ENCODE measurements around the gene CTSA. TPM values are rescaled to one million over a fixed set of nuclear protein-coding genes. Genes with fewer than 3 reads are reported as not detected.

Gene CTSA
- total and polyA plus RNA-seq, 2 of the 4 experiments (the other 2 are of a cell fraction): 19.0 to 312 TPM

DNA sequence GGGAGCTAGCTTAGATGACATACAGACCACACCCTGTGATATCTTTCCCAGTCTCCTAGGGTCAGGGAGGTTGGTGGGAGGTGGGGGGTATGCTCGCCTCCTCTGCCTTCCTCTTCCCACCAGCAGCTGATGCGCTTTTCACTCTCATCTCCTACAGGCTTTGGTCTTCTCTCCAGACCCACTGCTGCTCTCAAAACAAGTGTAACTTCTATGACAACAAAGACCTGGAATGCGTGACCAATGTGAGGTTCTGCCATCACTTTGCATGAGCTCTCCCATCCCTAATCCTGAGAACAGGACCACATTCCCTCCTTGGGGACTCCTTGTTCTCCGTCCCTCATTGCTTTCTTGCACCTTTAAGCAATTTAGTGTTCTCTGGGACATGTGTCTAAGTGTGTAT is 2.7 kb downstream of the CTSA start (continued):
- no peak for TF ChIP-seq MAFK (IDR thresholded peaks at IDR 0.05; ENCODE audit: low read depth, low read length)
- TF ChIP-seq, protein P1, sequence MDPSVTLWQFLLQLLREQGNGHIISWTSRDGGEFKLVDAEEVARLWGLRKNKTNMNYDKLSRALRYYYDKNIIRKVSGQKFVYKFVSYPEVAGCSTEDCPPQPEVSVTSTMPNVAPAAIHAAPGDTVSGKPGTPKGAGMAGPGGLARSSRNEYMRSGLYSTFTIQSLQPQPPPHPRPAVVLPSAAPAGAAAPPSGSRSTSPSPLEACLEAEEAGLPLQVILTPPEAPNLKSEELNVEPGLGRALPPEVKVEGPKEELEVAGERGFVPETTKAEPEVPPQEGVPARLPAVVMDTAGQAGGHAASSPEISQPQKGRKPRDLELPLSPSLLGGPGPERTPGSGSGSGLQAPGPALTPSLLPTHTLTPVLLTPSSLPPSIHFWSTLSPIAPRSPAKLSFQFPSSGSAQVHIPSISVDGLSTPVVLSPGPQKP (IDR thresholded peaks at IDR 0.05; ENCODE audit: borderline replicate concordance, low read depth, low read length): no peak
- TF ChIP-seq POLR2A (IDR thresholded peaks at IDR 0.05; ENCODE audit: low read depth, low read length): no peak
- no peak for TF ChIP-seq FOS (IDR thresholded peaks at IDR 0.05; ENCODE audit: low read depth, low read length)
- TF ChIP-seq SMC3 (IDR thresholded peaks at IDR 0.05; ENCODE audit: low read depth, low read length): no peak

DNA sequence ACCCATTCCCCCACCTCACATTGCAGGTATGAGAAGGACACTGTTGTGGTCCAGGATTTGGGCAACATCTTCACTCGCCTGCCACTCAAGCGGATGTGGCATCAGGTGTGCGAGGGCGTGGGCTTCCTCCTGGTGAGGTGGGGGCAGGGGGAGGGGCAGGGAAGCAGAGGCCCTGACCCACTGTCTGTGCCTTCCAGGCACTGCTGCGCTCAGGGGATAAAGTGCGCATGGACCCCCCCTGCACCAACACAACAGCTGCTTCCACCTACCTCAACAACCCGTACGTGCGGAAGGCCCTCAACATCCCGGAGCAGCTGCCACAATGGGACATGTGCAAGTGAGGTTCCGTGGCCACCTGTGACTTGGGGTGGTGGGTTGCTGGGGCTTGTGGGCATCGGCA is 3.7 kb downstream of the CTSA start:
- peaks cover 14 to 44% of the 10 kb centered on the region in 2 experiments for H3K79me1 ChIP-seq (ENCODE audit: low read depth in 1 of 2, low read length in 2 of 2)
- dilution Hi-C loops (cut with HindIII; ENCODE audit: low sequenced_read_pairs, unreplicated experiment) (no loop called here), intact Hi-C loops (cut with micrococcal nuclease) (loop anchor here (5.0 kb wide), 1 partner anchor 78 kb away; the partner anchor contains the start of gene ZNF335), in situ Hi-C loops (cut with MboI; ENCODE audit: low sequenced_read_pairs) (no loop called here)
- ChIA-PET POLR2A (ENCODE audit: unreplicated experiment) (no interaction called here), CTCF (no interaction called here)
- TF ChIP-seq, protein P2, sequence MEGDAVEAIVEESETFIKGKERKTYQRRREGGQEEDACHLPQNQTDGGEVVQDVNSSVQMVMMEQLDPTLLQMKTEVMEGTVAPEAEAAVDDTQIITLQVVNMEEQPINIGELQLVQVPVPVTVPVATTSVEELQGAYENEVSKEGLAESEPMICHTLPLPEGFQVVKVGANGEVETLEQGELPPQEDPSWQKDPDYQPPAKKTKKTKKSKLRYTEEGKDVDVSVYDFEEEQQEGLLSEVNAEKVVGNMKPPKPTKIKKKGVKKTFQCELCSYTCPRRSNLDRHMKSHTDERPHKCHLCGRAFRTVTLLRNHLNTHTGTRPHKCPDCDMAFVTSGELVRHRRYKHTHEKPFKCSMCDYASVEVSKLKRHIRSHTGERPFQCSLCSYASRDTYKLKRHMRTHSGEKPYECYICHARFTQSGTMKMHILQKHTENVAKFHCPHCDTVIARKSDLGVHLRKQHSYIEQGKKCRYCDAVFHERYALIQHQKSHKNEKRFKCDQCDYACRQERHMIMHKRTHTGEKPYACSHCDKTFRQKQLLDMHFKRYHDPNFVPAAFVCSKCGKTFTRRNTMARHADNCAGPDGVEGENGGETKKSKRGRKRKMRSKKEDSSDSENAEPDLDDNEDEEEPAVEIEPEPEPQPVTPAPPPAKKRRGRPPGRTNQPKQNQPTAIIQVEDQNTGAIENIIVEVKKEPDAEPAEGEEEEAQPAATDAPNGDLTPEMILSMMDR (conservative IDR thresholded peaks at IDR 0.05; ENCODE audit: low read depth, low read length): no peak
- TF ChIP-seq RCOR1 (IDR thresholded peaks at IDR 0.05; ENCODE audit: insufficient replicate concordance, low read length) (no peak), CHD1 (IDR thresholded peaks at IDR 0.05; ENCODE audit: low read depth, low read length) (no peak), POLR2A (IDR thresholded peaks at IDR 0.05; ENCODE audit: low read depth, low read length) (no peak), MAFK (IDR thresholded peaks at IDR 0.05; ENCODE audit: low read depth, low read length) (no peak)
- TF ChIP-seq, protein P1 (IDR thresholded peaks at IDR 0.05; ENCODE audit: borderline replicate concordance, low read depth, low read length): no peak
- no peak overlapping the region for H2BK120ac ChIP-seq (ENCODE audit: low read depth, low read length)
- DNase-seq (no peak), ATAC-seq (ENCODE audit: low read depth) (no peak)
- no peak overlapping the region for H3K4me3 ChIP-seq (ENCODE audit: insufficient read depth, low read depth, low read length)
- H3K4me1 ChIP-seq (ENCODE audit: control insufficient read depth, insufficient read depth, low read length): peaks cover 3% of the 10 kb centered on the region; the same call in 1 of the 2 replicates
- no peak overlapping the region for H3K23ac ChIP-seq (ENCODE audit: low read depth, low read length)
- H3K36me3 ChIP-seq (ENCODE audit: control insufficient read depth, insufficient read depth, low read length): peaks cover 54% of the 10 kb centered on the region
- no peak overlapping the region for H2AK9ac ChIP-seq (replicated peaks; ENCODE audit: low read depth, low read length, poor library complexity)
- H3K4ac ChIP-seq (ENCODE audit: low read depth, low read length): no peak overlapping the region
- H3K27me3 ChIP-seq (ENCODE audit: control insufficient read depth, insufficient read depth, low read length): no peaks in the 10 kb centered on the region
- 0 out of 2 replicates have a peak, but pooled peaks cover 2% of the 10 kb centered on the region for H3K9me1 ChIP-seq (ENCODE audit: insufficient read depth, low read length)
- no peak overlapping the region for H4K5ac ChIP-seq (ENCODE audit: low read depth, low read length)
- no TSS peak for BruUV-seq (replicated peaks)
- WGBS, 2 experiments (ENCODE audit: extremely low coverage in 2 of 2, insufficient read length in 1 of 2): no CpG with 5 or more reads among the region's 12 CpGs
- H4K20me1 ChIP-seq (ENCODE audit: insufficient read depth, low read length): 0 out of 2 replicates have a peak, but pooled peaks cover 8% of the 10 kb centered on the region
- no peak overlapping the region for H2BK20ac ChIP-seq (ENCODE audit: low read depth, low read length)
- H2AK5ac ChIP-seq (ENCODE audit: low read depth, low read length): no peak overlapping the region
- no peak overlapping the region for H4K91ac ChIP-seq (ENCODE audit: insufficient read depth, low read depth, low read length)
- no peak overlapping the region for H4K8ac ChIP-seq (ENCODE audit: low read depth in 2 of 2, low read length in 2 of 2)
- H3K14ac ChIP-seq (replicated peaks; ENCODE audit: low read depth, low read length): no peak overlapping the region
- H3K4me2 ChIP-seq (ENCODE audit: low read depth, low read length): no peak overlapping the region
- peak overlapping the region; percentile 5 for H2AFZ ChIP-seq (replicated peaks; ENCODE audit: low read length, poor library complexity)
- no peak overlapping the region for H3K27ac ChIP-seq (ENCODE audit: insufficient read depth, low read length)
- H3K56ac ChIP-seq (ENCODE audit: extremely low read depth, insufficient read depth, low read length): no peak overlapping the region
- H3K9ac ChIP-seq (ENCODE audit: low read depth, low read length): no peak overlapping the region
- H3K9me3 ChIP-seq (ENCODE audit: control insufficient read depth, insufficient read depth, low read length): no peaks in the 10 kb centered on the region
- no peak overlapping the region for H2BK15ac ChIP-seq (ENCODE audit: low read depth, low read length)
- no peak overlapping the region for H3K18ac ChIP-seq (ENCODE audit: low read depth, low read length)
- no peak overlapping the region for H2BK5ac ChIP-seq (ENCODE audit: low read depth, low read length, poor library complexity, severe bottlenecking)
